Ovary (tissue), 9 donors: Measurements from ENCODE around the gene UBE3C. TPM values are rescaled to one million over a fixed set of nuclear protein-coding genes. Genes with fewer than 3 reads are reported as not detected.
A peak's percentile ranks its signal among the peaks of the same experiment; 100 is the strongest.

Experiments
- DNase-seq, 5 donors: peaks; one replicate each; pipeline ENCODE4 v3.0.0-alpha.2; 2019 to 2020
- H3K27ac ChIP-seq, 2 donors: fragments of 200-600 bp; one replicate each; pipeline versions ENCODE4 v1.5.1 to v1.8.0; 2019 to 2022
- H3K27me3 ChIP-seq: fragments of 200-600 bp; one replicate; pipeline ENCODE4 v1.8.0; 2022
- H3K36me3 ChIP-seq: fragments of 200-600 bp; sonication (generic); one replicate; pipeline ENCODE4 v1.5.1; 2019
- H3K4me1 ChIP-seq: one replicate; pipeline ENCODE4 v1.8.1; 2013; ENCODE audit warnings: mild to moderate bottlenecking, moderate library complexity; ENCODE audit not compliant: insufficient read depth
- H3K4me3 ChIP-seq: fragments of 200-600 bp; sonication (generic); one replicate; pipeline ENCODE4 v1.5.1; 2017
- H3K9me3 ChIP-seq, 2 donors: fragments of 200-600 bp in 1 of 2; sonication (generic) in 1 of 2; one replicate each; pipeline versions ENCODE4 v1.5.1 to v1.8.1; 2013 to 2019; ENCODE audit warnings: mild to moderate bottlenecking in 1 of 2, moderate library complexity in 1 of 2
- EP300 ChIP-seq: sonication (generic); formaldehyde crosslinking; IDR thresholded peaks from one replicate; pipeline ENCODE4 v1.6.1; 2017; ENCODE audit warnings: antibody characterized with exemption
- POLR2A ChIP-seq: fragments of 450-650 bp; IDR thresholded peaks from one replicate; pipeline ENCODE4 v1.6.1; 2017; ENCODE audit warnings: antibody characterized with exemption, mild to moderate bottlenecking, moderate library complexity
- WGBS, 3 donors: extraction: QIAGEN DNeasy Blood & Tissue Kit in 1 of 3; methylation state at CpG; one replicate each; pipeline versions ENCODE4 v1.1.5 to v1.1.7; 2013 to 2017; 5-methylcytosine and 5-hydroxymethylcytosine counted together
- intact Hi-C, 4 donors: fragments of 100-400 bp; cut with DNase I; formaldehyde crosslinking; loops; one replicate each; pipeline versions ENCODE4 v1.11.0 to v1.15.1; 2022 to 2023
- polyA plus RNA-seq, 2 donors: library from polyadenylated mRNA; stranded (reverse); fragments of 200-250 nt in 1 of 2; fragments of 350-450 nt in 1 of 2; fragmentation: Illumina TruSeq in 1 of 2; extraction: RNeasy Lipid Tissue Mini Kit (QIAGEN cat#74804) in 1 of 2; gene quantifications; one replicate each; pipeline ENCODE4 v1.2.3, GENCODE V29; 2013 to 2014
- total RNA-seq, 7 donors: library from RNA; depleted of rRNA in 2 of 7; stranded (reverse); fragments of >200 nt in 2 of 7; fragmentation: NEBNext Ultra II Directional in 3 of 7; extraction: Animal tissue kit (Norgen Biotek cat#: 25700) in 3 of 7; gene quantifications; one replicate each; pipeline versions ENCODE4 v1.1.0 to v1.2.4, GENCODE V29; 2016 to 2023
- TF ChIP-seq, protein P1 (sequence below), 3 donors: fragments of 450-650 bp in 2 of 3; fragments of 200-600 bp in 1 of 3; IDR thresholded peaks; one replicate each; pipeline versions ENCODE4 v1.5.1 to v1.8.0; 2016 to 2022; ENCODE audit warnings: antibody characterized with exemption in 3 of 3, mild to moderate bottlenecking in 1 of 3
- donor health status: DM: no; HTN: no; CAD: no; lungs with moderate emphysema.
- donor health status: DM: no; HTN: no; CAD: no.
- donor health status: Bipolar disorder and iron deficiency.
- donor health status: DM: yes; HTN: yes; CAD: no.
- donor health status: DM: no; HTN: no; CAD: no.
- donor health status: DM: yes; HTN: yes; CAD: no.

The UBE3C gene
- total and polyA plus RNA-seq, 9 donors, result 21.5 to 62.7 (median 45.4) TPM

DNA sequence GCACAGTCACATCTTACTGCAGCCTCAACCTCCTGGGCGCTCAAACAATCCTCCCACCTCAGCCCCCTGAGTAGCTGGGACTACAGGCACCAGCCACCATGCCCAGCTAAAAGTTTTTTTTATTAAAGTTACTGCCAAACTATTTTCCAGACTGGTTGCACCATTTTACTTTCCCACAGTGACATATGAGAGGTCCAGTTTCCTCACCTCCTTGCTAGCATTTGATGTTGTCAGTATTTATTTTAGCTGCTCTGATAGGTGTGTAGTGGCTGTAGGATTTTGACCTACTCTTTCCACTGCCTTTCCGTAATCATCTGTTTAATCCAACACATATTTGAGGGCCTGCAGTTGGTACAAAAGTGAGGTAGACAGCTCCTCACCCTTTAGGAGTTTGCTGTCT is 5.4 kb upstream of the UBE3C start:
- Histone ChIP-seq H3K27ac (no peak overlapping the region), H3K9me3 (no peaks in the 10 kb centered on the region), H3K36me3 (no peaks in the 10 kb centered on the region), H3K27me3 (no peaks in the 10 kb centered on the region), H3K4me3 (no peak overlapping the region), H3K4me1 (no peaks in the 10 kb centered on the region)
- intact Hi-C loops, result no loop called here
- no peak for DNase-seq
- TF ChIP-seq POLR2A (no peak), EP300 (no peak)
- TF ChIP-seq, protein P1, sequence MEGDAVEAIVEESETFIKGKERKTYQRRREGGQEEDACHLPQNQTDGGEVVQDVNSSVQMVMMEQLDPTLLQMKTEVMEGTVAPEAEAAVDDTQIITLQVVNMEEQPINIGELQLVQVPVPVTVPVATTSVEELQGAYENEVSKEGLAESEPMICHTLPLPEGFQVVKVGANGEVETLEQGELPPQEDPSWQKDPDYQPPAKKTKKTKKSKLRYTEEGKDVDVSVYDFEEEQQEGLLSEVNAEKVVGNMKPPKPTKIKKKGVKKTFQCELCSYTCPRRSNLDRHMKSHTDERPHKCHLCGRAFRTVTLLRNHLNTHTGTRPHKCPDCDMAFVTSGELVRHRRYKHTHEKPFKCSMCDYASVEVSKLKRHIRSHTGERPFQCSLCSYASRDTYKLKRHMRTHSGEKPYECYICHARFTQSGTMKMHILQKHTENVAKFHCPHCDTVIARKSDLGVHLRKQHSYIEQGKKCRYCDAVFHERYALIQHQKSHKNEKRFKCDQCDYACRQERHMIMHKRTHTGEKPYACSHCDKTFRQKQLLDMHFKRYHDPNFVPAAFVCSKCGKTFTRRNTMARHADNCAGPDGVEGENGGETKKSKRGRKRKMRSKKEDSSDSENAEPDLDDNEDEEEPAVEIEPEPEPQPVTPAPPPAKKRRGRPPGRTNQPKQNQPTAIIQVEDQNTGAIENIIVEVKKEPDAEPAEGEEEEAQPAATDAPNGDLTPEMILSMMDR (IDR thresholded peaks at IDR 0.05), result no peak
- 85 to 91% (median 86%) methylated on average over 2 of the region's 2 CpGs for WGBS, 3 donors

GRCh38 chr7:157136372-157136771 is 2.4 kb upstream of the UBE3C start:
- DNase-seq, result no peak
- Histone ChIP-seq H3K4me3 (no peak overlapping the region), H3K27ac (no peak overlapping the region), H3K36me3 (no peaks in the 10 kb centered on the region), H3K4me1 (peaks cover 11% of the 10 kb centered on the region), H3K27me3 (no peaks in the 10 kb centered on the region), H3K9me3 (no peaks in the 10 kb centered on the region)
- WGBS, 3 donors, result 21 to 32% (median 23%) methylated on average over 4 of the region's 4 CpGs
- intact Hi-C loops, result no loop called here
- TF ChIP-seq POLR2A, result no peak
- TF ChIP-seq, protein P1 (IDR thresholded peaks at IDR 0.05), result no peak
- no peak for TF ChIP-seq EP300

DNA sequence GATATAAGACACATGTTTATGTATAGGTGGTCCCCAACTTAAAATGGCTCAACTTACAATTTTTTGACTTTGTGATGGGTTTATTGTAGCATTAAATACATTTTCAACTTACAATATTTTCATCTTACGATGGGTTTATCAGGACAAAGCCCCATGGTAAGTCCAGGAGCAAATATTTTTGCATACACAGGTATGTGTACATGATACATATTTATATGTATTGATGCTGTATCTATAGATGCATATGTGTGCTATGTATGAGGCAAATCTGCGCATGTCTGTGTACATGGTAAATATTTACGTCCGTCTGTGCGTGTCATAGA is 664 bp upstream of the UBE3C start:
- 20 to 26% (median 26%) methylated on average over 5 of the region's 5 CpGs for WGBS, 3 donors
- intact Hi-C loops, result no loop called here
- TF ChIP-seq POLR2A (no peak), EP300 (no peak)
- TF ChIP-seq, protein P1 (IDR thresholded peaks at IDR 0.05), result no peak

GRCh38 chr7:157139111-157139809 is 534 bp downstream of the UBE3C start:
- TF ChIP-seq, protein P1 (IDR thresholded peaks at IDR 0.05), result no peak
- TF ChIP-seq EP300 (no peak), POLR2A (no peak)
- peak overlapping the region; percentile 78 to 92 for H3K27ac ChIP-seq
- H3K4me1 ChIP-seq, result peaks cover 13% of the 10 kb centered on the region
- 1% methylated on average over 34 to 74 of the region's 74 CpGs for WGBS, 3 donors
- no peaks in the 10 kb centered on the region for H3K9me3 ChIP-seq
- intact Hi-C loops, result no loop called here
- H3K4me3 ChIP-seq, result peak overlapping the region; percentile 64
- DNase-seq, result peak; percentile 37 to 75 (median 68)
- no peaks in the 10 kb centered on the region for H3K36me3 ChIP-seq
- no peaks in the 10 kb centered on the region for H3K27me3 ChIP-seq

More for the DNA sequence above, 664 bp upstream of the UBE3C start:
- H3K4me1 ChIP-seq, result peaks cover 13% of the 10 kb centered on the region
- H3K4me3 ChIP-seq, result peak overlapping the region; percentile 56
- H3K9me3 ChIP-seq, result no peaks in the 10 kb centered on the region
- H3K27ac ChIP-seq, result peak overlapping the region; percentile 81 to 92
- H3K36me3 ChIP-seq, result no peaks in the 10 kb centered on the region
- H3K27me3 ChIP-seq, result no peaks in the 10 kb centered on the region
- no peak for DNase-seq
